ENCODE data around the gene LTBP3. TPM values are rescaled to one million over a fixed set of nuclear protein-coding genes. Genes with fewer than 3 reads are reported as not detected.

Gene LTBP3
- total and polyA plus RNA-seq, 2 of the 13 experiments (the other 11 are each of a cell fraction or from before 2014, with no cell fraction given): 12.2 to 68.1 TPM

DNA sequence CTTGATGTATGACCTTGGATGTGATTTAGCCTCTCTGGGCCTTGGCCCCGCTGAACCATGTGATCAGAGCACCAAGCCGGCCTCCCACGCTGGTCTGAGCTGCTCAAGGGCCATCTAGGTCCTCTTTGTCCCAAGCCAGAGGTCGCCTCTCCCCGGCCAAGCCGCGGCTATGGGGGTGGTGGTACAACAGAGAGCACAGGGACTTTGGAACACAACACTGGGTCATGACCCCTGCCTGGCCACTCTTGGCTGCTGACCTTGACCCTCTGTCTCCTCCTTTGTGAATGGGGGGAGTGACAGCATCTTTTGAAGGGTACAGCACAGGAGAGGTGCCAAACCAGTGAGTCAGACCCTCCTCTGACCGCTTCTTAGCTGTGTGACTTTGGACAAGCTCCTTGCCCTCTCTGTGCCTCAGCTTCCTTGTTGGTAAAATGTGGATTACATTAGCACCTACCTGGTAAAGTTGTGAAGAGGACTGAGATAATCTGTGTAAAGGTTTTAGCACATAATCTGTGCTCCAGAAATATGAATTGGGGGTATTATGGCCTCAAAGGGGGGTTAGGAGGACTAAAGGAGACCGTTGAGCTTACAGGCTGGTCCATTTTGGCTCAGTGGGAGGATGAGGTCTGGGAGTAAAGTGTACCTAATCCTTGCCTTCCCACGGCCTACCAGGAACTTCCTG, 28.5 kb downstream of the LTBP3 start (continued):
- TF ChIP-seq REPIN1 (CRISPR knock-in tag; IDR thresholded peaks at IDR 0.05; ENCODE audit: borderline replicate concordance, low read depth) (0 out of 2 replicates have a peak, but pooled peaks have one; percentile 74), SALL1 (CRISPR knock-in tag; IDR thresholded peaks at IDR 0.05) (peak; percentile 77; the same call in 1 of the 2 replicates), CBX1 (IDR thresholded peaks at IDR 0.05; ENCODE audit: low read depth) (no peak), NCOR1 (IDR thresholded peaks at IDR 0.05; ENCODE audit: borderline replicate concordance, low read length) (peak; percentile 93), ZMYM4 (CRISPR knock-in tag; IDR thresholded peaks at IDR 0.05) (peak; percentile 62; the same call in 1 of the 2 replicates), FOXJ3 (CRISPR knock-in tag; IDR thresholded peaks at IDR 0.05; ENCODE audit: borderline replicate concordance) (peak; percentile 74), ZNF646 (CRISPR knock-in tag; IDR thresholded peaks at IDR 0.05) (no peak), SRF (IDR thresholded peaks at IDR 0.05; ENCODE audit: low read depth, low read length) (no peak), SP5 (CRISPR knock-in tag; IDR thresholded peaks at IDR 0.05; ENCODE audit: borderline replicate concordance, low read depth) (peak; percentile 60; the same call in 1 of the 2 replicates)
- TF ChIP-seq, protein P1, sequence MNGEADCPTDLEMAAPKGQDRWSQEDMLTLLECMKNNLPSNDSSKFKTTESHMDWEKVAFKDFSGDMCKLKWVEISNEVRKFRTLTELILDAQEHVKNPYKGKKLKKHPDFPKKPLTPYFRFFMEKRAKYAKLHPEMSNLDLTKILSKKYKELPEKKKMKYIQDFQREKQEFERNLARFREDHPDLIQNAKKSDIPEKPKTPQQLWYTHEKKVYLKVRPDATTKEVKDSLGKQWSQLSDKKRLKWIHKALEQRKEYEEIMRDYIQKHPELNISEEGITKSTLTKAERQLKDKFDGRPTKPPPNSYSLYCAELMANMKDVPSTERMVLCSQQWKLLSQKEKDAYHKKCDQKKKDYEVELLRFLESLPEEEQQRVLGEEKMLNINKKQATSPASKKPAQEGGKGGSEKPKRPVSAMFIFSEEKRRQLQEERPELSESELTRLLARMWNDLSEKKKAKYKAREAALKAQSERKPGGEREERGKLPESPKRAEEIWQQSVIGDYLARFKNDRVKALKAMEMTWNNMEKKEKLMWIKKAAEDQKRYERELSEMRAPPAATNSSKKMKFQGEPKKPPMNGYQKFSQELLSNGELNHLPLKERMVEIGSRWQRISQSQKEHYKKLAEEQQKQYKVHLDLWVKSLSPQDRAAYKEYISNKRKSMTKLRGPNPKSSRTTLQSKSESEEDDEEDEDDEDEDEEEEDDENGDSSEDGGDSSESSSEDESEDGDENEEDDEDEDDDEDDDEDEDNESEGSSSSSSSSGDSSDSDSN (CRISPR knock-in tag; IDR thresholded peaks at IDR 0.05): peak; percentile 57; the same call in 1 of the 2 replicates
- TF ChIP-seq, protein P2, sequence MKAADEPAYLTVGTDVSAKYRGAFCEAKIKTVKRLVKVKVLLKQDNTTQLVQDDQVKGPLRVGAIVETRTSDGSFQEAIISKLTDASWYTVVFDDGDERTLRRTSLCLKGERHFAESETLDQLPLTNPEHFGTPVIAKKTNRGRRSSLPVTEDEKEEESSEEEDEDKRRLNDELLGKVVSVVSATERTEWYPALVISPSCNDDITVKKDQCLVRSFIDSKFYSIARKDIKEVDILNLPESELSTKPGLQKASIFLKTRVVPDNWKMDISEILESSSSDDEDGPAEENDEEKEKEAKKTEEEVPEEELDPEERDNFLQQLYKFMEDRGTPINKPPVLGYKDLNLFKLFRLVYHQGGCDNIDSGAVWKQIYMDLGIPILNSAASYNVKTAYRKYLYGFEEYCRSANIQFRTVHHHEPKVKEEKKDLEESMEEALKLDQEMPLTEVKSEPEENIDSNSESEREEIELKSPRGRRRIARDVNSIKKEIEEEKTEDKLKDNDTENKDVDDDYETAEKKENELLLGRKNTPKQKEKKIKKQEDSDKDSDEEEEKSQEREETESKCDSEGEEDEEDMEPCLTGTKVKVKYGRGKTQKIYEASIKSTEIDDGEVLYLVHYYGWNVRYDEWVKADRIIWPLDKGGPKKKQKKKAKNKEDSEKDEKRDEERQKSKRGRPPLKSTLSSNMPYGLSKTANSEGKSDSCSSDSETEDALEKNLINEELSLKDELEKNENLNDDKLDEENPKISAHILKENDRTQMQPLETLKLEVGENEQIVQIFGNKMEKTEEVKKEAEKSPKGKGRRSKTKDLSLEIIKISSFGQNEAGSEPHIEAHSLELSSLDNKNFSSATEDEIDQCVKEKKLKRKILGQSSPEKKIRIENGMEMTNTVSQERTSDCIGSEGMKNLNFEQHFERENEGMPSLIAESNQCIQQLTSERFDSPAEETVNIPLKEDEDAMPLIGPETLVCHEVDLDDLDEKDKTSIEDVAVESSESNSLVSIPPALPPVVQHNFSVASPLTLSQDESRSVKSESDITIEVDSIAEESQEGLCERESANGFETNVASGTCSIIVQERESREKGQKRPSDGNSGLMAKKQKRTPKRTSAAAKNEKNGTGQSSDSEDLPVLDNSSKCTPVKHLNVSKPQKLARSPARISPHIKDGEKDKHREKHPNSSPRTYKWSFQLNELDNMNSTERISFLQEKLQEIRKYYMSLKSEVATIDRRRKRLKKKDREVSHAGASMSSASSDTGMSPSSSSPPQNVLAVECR (CRISPR knock-in tag; IDR thresholded peaks at IDR 0.05; ENCODE audit: borderline replicate concordance): peak; percentile 70; the same call in 1 of the 2 replicates
